ENCODE results near the gene SMURF1.

GRCh38 chr7:99092064-99092720, 51.7 kb downstream of the SMURF1 start:
- no peak for TF ChIP-seq POLR2A (IDR thresholded peaks at IDR 0.05; ENCODE audit: low read depth, low read length)
- TF ChIP-seq POLR2AphosphoS5 (IDR thresholded peaks at IDR 0.05; ENCODE audit: low read depth, low read length): no peak
- no peak for TF ChIP-seq TAF1 (IDR thresholded peaks at IDR 0.05; ENCODE audit: low read depth, low read length)
- no peak for TF ChIP-seq PAX5 (IDR thresholded peaks at IDR 0.05; ENCODE audit: insufficient read depth, low read length, severe bottlenecking)
- TF ChIP-seq SPI1 (IDR thresholded peaks at IDR 0.05; ENCODE audit: low read depth, low read length): no peak
- TF ChIP-seq POU2F2 (IDR thresholded peaks at IDR 0.05; ENCODE audit: low read depth, low read length): no peak

Measured in GM12891 (cell line).